K562 (cell line): ENCODE data around the gene SYCP2. TPM values are rescaled to one million over a fixed set of nuclear protein-coding genes. Genes with fewer than 3 reads are reported as not detected.

Experiments
- ATAC-seq: fragments of 200-7000 bp; cut with Tn5 transposase; 3 replicates; pipeline ENCODE4 v1.9.1; 2020; ENCODE audit warnings: moderate library complexity
- BruUV-seq: library from RNA; stranded (reverse); fragments of 400-500 nt; replicated peaks from 2 replicates; lab custom pipeline; 2021; lab: Mats Ljungman, UMichigan
- CTCF ChIA-PET: fragments of 300-600 bp; formaldehyde crosslinking; extraction: SDS; loops from one replicate; lab custom pipeline; 2021; ENCODE audit warnings: low intra/inter-chr PET ratio; lab: Yijun Ruan, JAX
- POLR2A ChIA-PET: fragments of 300-600, 350-650 bp; sonication (Branson Sonifier 250); formaldehyde crosslinking; extraction: SDS; loops from one replicate; lab custom pipeline; 2021; ENCODE audit warnings: antibody characterized with exemption, inconsistent platforms; lab: Yijun Ruan, JAX
- DNase-seq, 4 experiments: peaks; one replicate each; pipeline versions ENCODE4 v3.0.0 to v3.0.0-alpha.2; 2011 to 2018; ENCODE audit warnings: low spot score in 3 of 4, mixed read lengths in 3 of 4; ENCODE audit errors: extremely low read depth in 1 of 4
- FAIRE-seq: peaks from 2 replicates; lab custom pipeline; 2011; peaks lifted over from hg19 to GRCh38; lab: Jason Lieb, UNC
- H2AFZ ChIP-seq: 2 replicates; pipeline ENCODE4 v1.6.0; 2011; ENCODE audit warnings: low read depth, low read length, control low read depth, inconsistent platforms
- H3K27ac ChIP-seq: fragments of 200-600 bp; 3 replicates; pipeline ENCODE4 v1.8.0; 2011; ENCODE audit warnings: low read depth, mild to moderate bottlenecking, control low read depth, inconsistent platforms, low read length, moderate library complexity, mixed read lengths; ENCODE audit errors: extremely low read depth
- H3K27me3 ChIP-seq, 2 experiments: fragments of 300-600 bp in 1 of 2; 2 replicates in 1 of 2; 3 replicates in 1 of 2; pipeline versions ENCODE4 v1.6.0 to v1.8.0; 2011; ENCODE audit warnings: inconsistent platforms in 2 of 2, low read length in 2 of 2, mild to moderate bottlenecking in 1 of 2, mixed read lengths in 1 of 2, moderate library complexity in 1 of 2; ENCODE audit not compliant: control insufficient read depth in 2 of 2, insufficient read depth in 2 of 2
- H3K36me3 ChIP-seq: fragments of 300-600 bp; 3 replicates; pipeline ENCODE4 v1.8.0; 2011; ENCODE audit warnings: mild to moderate bottlenecking, low read length, inconsistent platforms; ENCODE audit not compliant: control insufficient read depth, insufficient read depth
- H3K4me1 ChIP-seq, 2 experiments: fragments of 200-600 bp in 1 of 2; replicated peaks in 1 of 2; 2 replicates in 1 of 2; 3 replicates in 1 of 2; pipeline versions ENCODE4 v1.5.1 to v1.8.0; 2011; ENCODE audit warnings: inconsistent platforms in 2 of 2, low read length in 2 of 2, mild to moderate bottlenecking in 1 of 2, mixed read lengths in 1 of 2, moderate library complexity in 1 of 2; ENCODE audit not compliant: control insufficient read depth in 2 of 2, insufficient read depth in 2 of 2
- H3K4me2 ChIP-seq: 2 replicates; pipeline ENCODE4 v1.6.1; 2011; ENCODE audit warnings: low read length, control low read depth, inconsistent platforms, mixed read lengths; ENCODE audit not compliant: insufficient read depth
- H3K4me3 ChIP-seq: fragments of 200-600 bp; sonication (generic), shearing (Covaris generic); 2 replicates; pipeline ENCODE4 v1.5.1; 2016; ENCODE audit warnings: control low read depth, inconsistent platforms
- H3K79me2 ChIP-seq: fragments of 200-600 bp; 3 replicates; pipeline ENCODE4 v1.8.0; 2011; ENCODE audit warnings: low read length, inconsistent platforms; ENCODE audit not compliant: control insufficient read depth, insufficient read depth
- H3K9ac ChIP-seq, 2 experiments: 2 replicates each; pipeline versions ENCODE4 v1.6.0 to v1.6.1; 2011; ENCODE audit warnings: low read depth in 2 of 2, low read length in 2 of 2, control low read depth in 1 of 2, inconsistent platforms in 1 of 2, mild to moderate bottlenecking in 1 of 2, mixed read lengths in 1 of 2; ENCODE audit not compliant: insufficient read depth in 1 of 2
- H3K9me1 ChIP-seq: one replicate; pipeline ENCODE4 v1.6.0; 2011; ENCODE audit warnings: inconsistent platforms, mild to moderate bottlenecking, low read length, moderate library complexity; ENCODE audit not compliant: control insufficient read depth, insufficient read depth
- H3K9me3 ChIP-seq: replicated peaks from 2 replicates; pipeline ENCODE4 v1.5.1; 2011; ENCODE audit warnings: low read depth, low read length, inconsistent platforms; ENCODE audit not compliant: control insufficient read depth, insufficient read depth
- H4K20me1 ChIP-seq: replicated peaks from 2 replicates; pipeline ENCODE4 v1.6.1; 2011; ENCODE audit warnings: low read length, inconsistent platforms, mixed read lengths; ENCODE audit not compliant: control insufficient read depth, insufficient read depth
- BCOR ChIP-seq: fragments of 450-650 bp; IDR thresholded peaks from 2 replicates; pipeline ENCODE4 v1.6.1; 2016
- CSDE1 ChIP-seq, 2 experiments: fragments of 450-650 bp; IDR thresholded peaks; 2 replicates each; pipeline ENCODE4 v1.6.1; 2016; ENCODE audit warnings: mild to moderate bottlenecking in 1 of 2
- LCOR ChIP-seq: sonication (generic); formaldehyde crosslinking; IDR thresholded peaks from 2 replicates; pipeline ENCODE4 v1.8.0; 2022; ENCODE audit warnings: mild to moderate bottlenecking, missing genetic modification reagents
- MECOM ChIP-seq: fragments of 250-450 bp; sonication (Bioruptor Pico); IDR thresholded peaks from 2 replicates; pipeline ENCODE4 v1.8.0; 2022; ENCODE audit warnings: inconsistent platforms
- SFPQ ChIP-seq: fragments of 200-400 bp; formaldehyde crosslinking; IDR thresholded peaks from 2 replicates; pipeline ENCODE4 v1.6.1; 2017; ENCODE audit warnings: mild to moderate bottlenecking, low read depth, low read length, moderate library complexity
- STAT5B ChIP-seq: fragments of 250-450 bp; sonication (Bioruptor Pico); IDR thresholded peaks from 2 replicates; pipeline ENCODE4 v1.8.0; 2021; ENCODE audit warnings: mild to moderate bottlenecking, inconsistent platforms
- ZNF444 ChIP-seq: fragments of 250-450 bp; sonication (Bioruptor Pico); IDR thresholded peaks from 2 replicates; pipeline ENCODE4 v1.4.0; 2020; ENCODE audit warnings: mild to moderate bottlenecking, moderate library complexity
- WGBS: fragments of 100-300 bp; shearing (Covaris generic); methylation state at CpG from one replicate; pipeline ENCODE4 v1.1.6; 2016; ENCODE audit warnings: low coverage, mixed read lengths; ENCODE audit not compliant: insufficient coverage; ENCODE audit errors: missing lambda C conversion rate; 5-methylcytosine and 5-hydroxymethylcytosine counted together
- in situ Hi-C: fragments of 300-500 bp; cut with MboI; formaldehyde crosslinking; loops from 4 replicates; pipeline ENCODE4 v1.15.0; 2018; ENCODE audit warnings: inconsistent platforms, mixed read lengths
- intact Hi-C: fragments of 100-400 bp; cut with micrococcal nuclease; formaldehyde crosslinking; loops from 2 replicates; pipeline ENCODE4 v1.14.2; 2022
- polyA plus RNA-seq, 8 experiments: library from polyadenylated mRNA; depleted of rRNA in 4 of 8; stranded (reverse) in 5 of 8; unstranded in 3 of 8; fragments of >200 nt; fragmentation: Nextera tagmentation in 2 of 8; fragmentation: Illumina TruSeq in 1 of 8; extraction: Ambion mirVana in 2 of 8; extraction: Trizol in 1 of 8; gene quantifications; 2 replicates each; pipeline versions ENCODE4 v1.2.1 to v1.2.3, GENCODE V29; 2011 to 2014; ENCODE audit warnings: inconsistent platforms in 1 of 8, missing spikeins in 1 of 8
- total RNA-seq, 7 experiments: library from RNA; depleted of rRNA in 6 of 7; stranded (reverse); fragments of >200 nt in 6 of 7; fragmentation: Illumina TruSeq in 2 of 7; extraction: Trizol in 2 of 7; gene quantifications; 2 replicates each; pipeline versions ENCODE4 v1.2.1 to v1.2.3, GENCODE V29; 2011 to 2021; ENCODE audit warnings: low replicate concordance in 1 of 7
- TF ChIP-seq, protein P1 (sequence below): IDR thresholded peaks from 2 replicates; pipeline ENCODE4 v1.6.1; 2011; ENCODE audit not compliant: insufficient read length; ENCODE audit errors: extremely low read depth
- TF ChIP-seq, protein P2 (sequence below): fragments of 450-650 bp; IDR thresholded peaks from 2 replicates; pipeline ENCODE4 v1.6.1; 2016; ENCODE audit warnings: mild to moderate bottlenecking, moderate library complexity

SYCP2 gene
- total and polyA plus RNA-seq, 9 of the 15 experiments (the other 6 are each of a cell fraction or from before 2014, with no cell fraction given), result 0.24 to 1.6 (median 0.67) TPM

- H3K27ac ChIP-seq, result no peak overlapping the region
- peaks cover 0 to 17% of the 10 kb centered on the region in 2 experiments; a peak in 3 of 5 replicates for H3K27me3 ChIP-seq
- CTCF ChIA-PET, result no interaction called here
- intact Hi-C loops, result no loop called here
- no peaks in the 10 kb centered on the region for H3K9me1 ChIP-seq
- no peaks in the 10 kb centered on the region for H3K4me1 ChIP-seq
- H2AFZ ChIP-seq, result no peak overlapping the region
- FAIRE-seq (no peak), DNase-seq (no peak), ATAC-seq (no peak)
- no TSS peak for BruUV-seq
- in situ Hi-C loops, result no loop called here
- POLR2A ChIA-PET, result interaction anchor here (0.7 to 1.1 kb wide), 2 partner anchors 9 to 11 kb away, joined by 3 read pairs; no protein-coding TSS in a partner anchor
- WGBS, result 0% methylated on average over 5 of the region's 5 CpGs
- H3K4me3 ChIP-seq, result no peak overlapping the region
- no peak overlapping the region for H3K9ac ChIP-seq
- H3K36me3 ChIP-seq, result no peaks in the 10 kb centered on the region
- no peaks in the 10 kb centered on the region for H4K20me1 ChIP-seq
- H3K79me2 ChIP-seq, result no peaks in the 10 kb centered on the region
- no peak overlapping the region for H3K4me2 ChIP-seq
- H3K9me3 ChIP-seq, result no peaks in the 10 kb centered on the region
- TF ChIP-seq MECOM (CRISPR knock-in tag) (no peak), LCOR (CRISPR knock-in tag) (no peak), STAT5B (CRISPR knock-in tag) (no peak), CSDE1 (IDR thresholded peaks at IDR 0.05) (no peak), SFPQ (no peak), ZNF444 (CRISPR knock-in tag) (no peak), BCOR (no peak)
- TF ChIP-seq, protein P1, sequence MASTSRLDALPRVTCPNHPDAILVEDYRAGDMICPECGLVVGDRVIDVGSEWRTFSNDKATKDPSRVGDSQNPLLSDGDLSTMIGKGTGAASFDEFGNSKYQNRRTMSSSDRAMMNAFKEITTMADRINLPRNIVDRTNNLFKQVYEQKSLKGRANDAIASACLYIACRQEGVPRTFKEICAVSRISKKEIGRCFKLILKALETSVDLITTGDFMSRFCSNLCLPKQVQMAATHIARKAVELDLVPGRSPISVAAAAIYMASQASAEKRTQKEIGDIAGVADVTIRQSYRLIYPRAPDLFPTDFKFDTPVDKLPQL, result no peak
- TF ChIP-seq, protein P2, sequence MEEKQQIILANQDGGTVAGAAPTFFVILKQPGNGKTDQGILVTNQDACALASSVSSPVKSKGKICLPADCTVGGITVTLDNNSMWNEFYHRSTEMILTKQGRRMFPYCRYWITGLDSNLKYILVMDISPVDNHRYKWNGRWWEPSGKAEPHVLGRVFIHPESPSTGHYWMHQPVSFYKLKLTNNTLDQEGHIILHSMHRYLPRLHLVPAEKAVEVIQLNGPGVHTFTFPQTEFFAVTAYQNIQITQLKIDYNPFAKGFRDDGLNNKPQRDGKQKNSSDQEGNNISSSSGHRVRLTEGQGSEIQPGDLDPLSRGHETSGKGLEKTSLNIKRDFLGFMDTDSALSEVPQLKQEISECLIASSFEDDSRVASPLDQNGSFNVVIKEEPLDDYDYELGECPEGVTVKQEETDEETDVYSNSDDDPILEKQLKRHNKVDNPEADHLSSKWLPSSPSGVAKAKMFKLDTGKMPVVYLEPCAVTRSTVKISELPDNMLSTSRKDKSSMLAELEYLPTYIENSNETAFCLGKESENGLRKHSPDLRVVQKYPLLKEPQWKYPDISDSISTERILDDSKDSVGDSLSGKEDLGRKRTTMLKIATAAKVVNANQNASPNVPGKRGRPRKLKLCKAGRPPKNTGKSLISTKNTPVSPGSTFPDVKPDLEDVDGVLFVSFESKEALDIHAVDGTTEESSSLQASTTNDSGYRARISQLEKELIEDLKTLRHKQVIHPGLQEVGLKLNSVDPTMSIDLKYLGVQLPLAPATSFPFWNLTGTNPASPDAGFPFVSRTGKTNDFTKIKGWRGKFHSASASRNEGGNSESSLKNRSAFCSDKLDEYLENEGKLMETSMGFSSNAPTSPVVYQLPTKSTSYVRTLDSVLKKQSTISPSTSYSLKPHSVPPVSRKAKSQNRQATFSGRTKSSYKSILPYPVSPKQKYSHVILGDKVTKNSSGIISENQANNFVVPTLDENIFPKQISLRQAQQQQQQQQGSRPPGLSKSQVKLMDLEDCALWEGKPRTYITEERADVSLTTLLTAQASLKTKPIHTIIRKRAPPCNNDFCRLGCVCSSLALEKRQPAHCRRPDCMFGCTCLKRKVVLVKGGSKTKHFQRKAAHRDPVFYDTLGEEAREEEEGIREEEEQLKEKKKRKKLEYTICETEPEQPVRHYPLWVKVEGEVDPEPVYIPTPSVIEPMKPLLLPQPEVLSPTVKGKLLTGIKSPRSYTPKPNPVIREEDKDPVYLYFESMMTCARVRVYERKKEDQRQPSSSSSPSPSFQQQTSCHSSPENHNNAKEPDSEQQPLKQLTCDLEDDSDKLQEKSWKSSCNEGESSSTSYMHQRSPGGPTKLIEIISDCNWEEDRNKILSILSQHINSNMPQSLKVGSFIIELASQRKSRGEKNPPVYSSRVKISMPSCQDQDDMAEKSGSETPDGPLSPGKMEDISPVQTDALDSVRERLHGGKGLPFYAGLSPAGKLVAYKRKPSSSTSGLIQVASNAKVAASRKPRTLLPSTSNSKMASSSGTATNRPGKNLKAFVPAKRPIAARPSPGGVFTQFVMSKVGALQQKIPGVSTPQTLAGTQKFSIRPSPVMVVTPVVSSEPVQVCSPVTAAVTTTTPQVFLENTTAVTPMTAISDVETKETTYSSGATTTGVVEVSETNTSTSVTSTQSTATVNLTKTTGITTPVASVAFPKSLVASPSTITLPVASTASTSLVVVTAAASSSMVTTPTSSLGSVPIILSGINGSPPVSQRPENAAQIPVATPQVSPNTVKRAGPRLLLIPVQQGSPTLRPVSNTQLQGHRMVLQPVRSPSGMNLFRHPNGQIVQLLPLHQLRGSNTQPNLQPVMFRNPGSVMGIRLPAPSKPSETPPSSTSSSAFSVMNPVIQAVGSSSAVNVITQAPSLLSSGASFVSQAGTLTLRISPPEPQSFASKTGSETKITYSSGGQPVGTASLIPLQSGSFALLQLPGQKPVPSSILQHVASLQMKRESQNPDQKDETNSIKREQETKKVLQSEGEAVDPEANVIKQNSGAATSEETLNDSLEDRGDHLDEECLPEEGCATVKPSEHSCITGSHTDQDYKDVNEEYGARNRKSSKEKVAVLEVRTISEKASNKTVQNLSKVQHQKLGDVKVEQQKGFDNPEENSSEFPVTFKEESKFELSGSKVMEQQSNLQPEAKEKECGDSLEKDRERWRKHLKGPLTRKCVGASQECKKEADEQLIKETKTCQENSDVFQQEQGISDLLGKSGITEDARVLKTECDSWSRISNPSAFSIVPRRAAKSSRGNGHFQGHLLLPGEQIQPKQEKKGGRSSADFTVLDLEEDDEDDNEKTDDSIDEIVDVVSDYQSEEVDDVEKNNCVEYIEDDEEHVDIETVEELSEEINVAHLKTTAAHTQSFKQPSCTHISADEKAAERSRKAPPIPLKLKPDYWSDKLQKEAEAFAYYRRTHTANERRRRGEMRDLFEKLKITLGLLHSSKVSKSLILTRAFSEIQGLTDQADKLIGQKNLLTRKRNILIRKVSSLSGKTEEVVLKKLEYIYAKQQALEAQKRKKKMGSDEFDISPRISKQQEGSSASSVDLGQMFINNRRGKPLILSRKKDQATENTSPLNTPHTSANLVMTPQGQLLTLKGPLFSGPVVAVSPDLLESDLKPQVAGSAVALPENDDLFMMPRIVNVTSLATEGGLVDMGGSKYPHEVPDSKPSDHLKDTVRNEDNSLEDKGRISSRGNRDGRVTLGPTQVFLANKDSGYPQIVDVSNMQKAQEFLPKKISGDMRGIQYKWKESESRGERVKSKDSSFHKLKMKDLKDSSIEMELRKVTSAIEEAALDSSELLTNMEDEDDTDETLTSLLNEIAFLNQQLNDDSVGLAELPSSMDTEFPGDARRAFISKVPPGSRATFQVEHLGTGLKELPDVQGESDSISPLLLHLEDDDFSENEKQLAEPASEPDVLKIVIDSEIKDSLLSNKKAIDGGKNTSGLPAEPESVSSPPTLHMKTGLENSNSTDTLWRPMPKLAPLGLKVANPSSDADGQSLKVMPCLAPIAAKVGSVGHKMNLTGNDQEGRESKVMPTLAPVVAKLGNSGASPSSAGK, result no peak
These were observed 94.0 kb downstream of the SYCP2 start for GRCh38 chr20:59839400-59839799.
